ENCODE measurements around the gene PARN. TPM values are rescaled to one million over a fixed set of nuclear protein-coding genes. Genes with fewer than 3 reads are reported as not detected.
"Not testable (repeated sequence)": the region's sequence is repeated elsewhere in the genome, so short reads cannot be mapped to it uniquely, and the experiment has no call there.

PARN gene
- total RNA-seq, 4 donors from 2014 or later, result 34.1 to 50.0 (median 40.3) TPM

DNA sequence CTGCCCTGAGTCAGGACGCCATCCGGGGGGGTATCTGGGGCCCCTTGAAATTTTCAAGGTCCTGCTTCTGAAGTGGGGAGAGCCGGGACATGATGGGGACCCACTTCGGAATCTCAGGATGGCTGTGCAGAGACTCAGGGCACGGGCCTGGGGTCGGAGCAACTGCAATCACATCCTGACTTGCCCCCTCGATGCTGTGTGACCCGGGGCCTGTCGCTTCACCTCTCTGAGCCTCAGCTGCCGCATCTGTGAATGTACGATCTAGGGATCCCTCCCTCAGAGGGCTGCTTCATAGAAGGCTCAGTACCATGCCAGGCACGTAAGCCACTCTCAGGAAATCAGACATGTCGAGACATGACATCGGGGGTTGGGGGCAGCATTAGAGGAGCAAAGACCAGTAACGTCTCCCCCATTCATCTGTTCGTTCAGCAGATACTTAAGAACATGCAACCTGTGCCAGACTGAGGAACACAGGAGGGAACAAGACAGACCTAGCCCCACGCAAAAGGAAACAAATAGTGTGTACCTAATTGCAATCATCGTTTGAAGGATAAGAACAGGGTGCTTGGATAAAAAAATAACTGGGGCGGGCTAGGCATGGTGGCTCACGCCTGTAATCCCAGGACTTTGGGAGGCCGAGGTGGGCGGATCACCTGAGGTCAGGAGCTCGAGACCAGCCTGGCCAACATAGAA lies 229.6 kb downstream of the PARN start:
- intact Hi-C loops (cut with DNase I; ENCODE audit: low total_unique reads), result no loop called here
- Histone ChIP-seq H3K9me3 (no peaks in the 10 kb centered on the region), H3K4me1 (peaks cover 0 to 8% of the 10 kb centered on the region in 2 donors), H3K36me3 (no peaks in the 10 kb centered on the region), H3K27ac (no peak overlapping the region), H3K27me3 (no peaks in the 10 kb centered on the region), H3K4me3 (no peak overlapping the region)
- no peak for TF ChIP-seq POLR2A (IDR thresholded peaks at IDR 0.05)
- TF ChIP-seq, protein P1, sequence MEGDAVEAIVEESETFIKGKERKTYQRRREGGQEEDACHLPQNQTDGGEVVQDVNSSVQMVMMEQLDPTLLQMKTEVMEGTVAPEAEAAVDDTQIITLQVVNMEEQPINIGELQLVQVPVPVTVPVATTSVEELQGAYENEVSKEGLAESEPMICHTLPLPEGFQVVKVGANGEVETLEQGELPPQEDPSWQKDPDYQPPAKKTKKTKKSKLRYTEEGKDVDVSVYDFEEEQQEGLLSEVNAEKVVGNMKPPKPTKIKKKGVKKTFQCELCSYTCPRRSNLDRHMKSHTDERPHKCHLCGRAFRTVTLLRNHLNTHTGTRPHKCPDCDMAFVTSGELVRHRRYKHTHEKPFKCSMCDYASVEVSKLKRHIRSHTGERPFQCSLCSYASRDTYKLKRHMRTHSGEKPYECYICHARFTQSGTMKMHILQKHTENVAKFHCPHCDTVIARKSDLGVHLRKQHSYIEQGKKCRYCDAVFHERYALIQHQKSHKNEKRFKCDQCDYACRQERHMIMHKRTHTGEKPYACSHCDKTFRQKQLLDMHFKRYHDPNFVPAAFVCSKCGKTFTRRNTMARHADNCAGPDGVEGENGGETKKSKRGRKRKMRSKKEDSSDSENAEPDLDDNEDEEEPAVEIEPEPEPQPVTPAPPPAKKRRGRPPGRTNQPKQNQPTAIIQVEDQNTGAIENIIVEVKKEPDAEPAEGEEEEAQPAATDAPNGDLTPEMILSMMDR (IDR thresholded peaks at IDR 0.05), result no peak
- no peak for DNase-seq

DNA sequence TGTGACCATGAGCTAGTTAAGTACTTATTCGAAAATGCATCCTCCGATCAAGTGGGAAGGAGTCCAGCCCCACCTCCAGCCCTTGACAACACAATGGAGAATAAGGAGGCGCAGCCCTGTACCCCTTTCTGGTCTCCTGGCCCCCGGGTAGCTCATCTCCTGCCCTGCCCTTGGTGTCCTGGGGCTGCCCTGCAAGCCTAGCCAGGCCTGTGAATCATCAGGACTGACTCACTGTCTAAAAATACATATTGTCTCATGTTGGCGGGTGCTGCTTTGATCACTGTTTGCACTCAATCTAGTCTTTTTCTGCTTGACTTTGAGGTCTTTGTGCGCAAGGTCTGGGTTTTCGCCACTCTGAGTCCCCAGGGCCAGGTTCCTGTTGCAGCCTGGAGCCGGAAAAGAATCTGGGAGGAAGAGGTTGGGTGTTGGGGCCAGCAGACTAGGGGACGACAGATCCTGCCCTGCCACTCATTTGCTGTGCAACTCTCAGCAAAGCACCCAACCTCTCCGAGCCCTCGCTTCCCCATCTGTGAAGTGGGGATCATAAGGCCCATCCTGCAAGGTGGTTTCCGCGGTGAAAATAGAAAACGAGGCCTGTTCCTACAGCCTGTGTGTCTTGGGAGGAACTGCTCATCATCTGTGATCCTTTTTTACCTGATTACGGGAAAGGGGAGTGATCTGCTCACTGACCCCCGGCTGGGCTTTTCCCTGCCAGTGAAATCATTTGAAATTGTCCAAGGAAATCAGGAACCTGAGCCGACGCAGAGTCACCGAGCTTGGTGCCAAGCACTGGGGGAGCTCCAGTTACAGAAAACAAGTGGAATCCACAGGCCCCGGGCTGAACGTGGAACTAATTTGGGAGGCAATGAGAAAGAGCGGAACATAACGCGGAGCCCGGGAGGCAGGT lies 230.4 kb downstream of the PARN start:
- DNase-seq, result peak in 1 of 2 donors; percentile 34
- peak overlapping the region; percentile 58 to 62 for H3K27ac ChIP-seq
- no peak for TF ChIP-seq POLR2A (IDR thresholded peaks at IDR 0.05)
- TF ChIP-seq, protein P1 (IDR thresholded peaks at IDR 0.05), result no peak
- H3K36me3 ChIP-seq, result no peaks in the 10 kb centered on the region
- no peaks in the 10 kb centered on the region for H3K9me3 ChIP-seq
- H3K4me1 ChIP-seq, result peaks cover 0 to 8% of the 10 kb centered on the region in 2 donors
- intact Hi-C loops (cut with DNase I; ENCODE audit: low total_unique reads), result no loop called here
- no peak overlapping the region for H3K4me3 ChIP-seq
- no peaks in the 10 kb centered on the region for H3K27me3 ChIP-seq

DNA sequence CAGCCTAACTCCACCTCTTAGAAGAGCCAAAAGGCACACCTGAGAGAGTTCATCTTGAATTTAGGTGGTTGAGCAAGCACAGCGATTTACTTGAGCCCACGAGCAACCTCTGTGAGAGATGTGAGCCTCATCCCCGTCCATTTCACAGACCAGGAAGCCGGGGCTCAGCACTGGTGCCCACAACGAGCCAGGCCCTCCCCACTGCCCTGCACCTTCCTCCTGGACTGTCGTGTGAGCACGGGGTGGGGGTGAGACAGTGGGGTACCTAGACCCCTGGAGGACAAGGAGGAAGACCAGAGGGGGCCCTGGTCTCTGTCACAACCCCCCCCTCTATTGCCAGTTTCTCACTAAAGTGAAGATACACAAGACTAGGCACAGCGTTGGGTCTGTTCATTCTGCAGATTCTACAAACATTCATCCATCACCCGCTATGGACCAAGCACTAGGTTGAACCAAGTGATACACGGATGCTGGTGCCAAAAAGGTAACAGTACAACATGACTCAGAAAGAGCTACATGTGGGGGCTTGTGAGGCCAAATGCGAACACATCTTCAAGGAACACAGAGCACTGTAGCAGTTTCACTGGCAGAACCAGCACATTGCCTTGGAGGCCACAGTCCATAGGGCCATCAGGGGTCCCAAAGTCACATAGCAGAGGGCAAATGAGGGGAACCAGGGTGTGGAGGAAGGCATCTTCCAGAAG lies 231.9 kb downstream of the PARN start:
- Histone ChIP-seq H3K4me1 (peaks cover 0 to 8% of the 10 kb centered on the region in 2 donors), H3K27me3 (no peaks in the 10 kb centered on the region), H3K27ac (no peak overlapping the region), H3K36me3 (no peaks in the 10 kb centered on the region), H3K4me3 (no peak overlapping the region), H3K9me3 (no peaks in the 10 kb centered on the region)
- intact Hi-C loops (cut with DNase I; ENCODE audit: low total_unique reads), result no loop called here
- DNase-seq, result no peak
- TF ChIP-seq, protein P1 (IDR thresholded peaks at IDR 0.05), result no peak
- TF ChIP-seq POLR2A (IDR thresholded peaks at IDR 0.05), result no peak

DNA sequence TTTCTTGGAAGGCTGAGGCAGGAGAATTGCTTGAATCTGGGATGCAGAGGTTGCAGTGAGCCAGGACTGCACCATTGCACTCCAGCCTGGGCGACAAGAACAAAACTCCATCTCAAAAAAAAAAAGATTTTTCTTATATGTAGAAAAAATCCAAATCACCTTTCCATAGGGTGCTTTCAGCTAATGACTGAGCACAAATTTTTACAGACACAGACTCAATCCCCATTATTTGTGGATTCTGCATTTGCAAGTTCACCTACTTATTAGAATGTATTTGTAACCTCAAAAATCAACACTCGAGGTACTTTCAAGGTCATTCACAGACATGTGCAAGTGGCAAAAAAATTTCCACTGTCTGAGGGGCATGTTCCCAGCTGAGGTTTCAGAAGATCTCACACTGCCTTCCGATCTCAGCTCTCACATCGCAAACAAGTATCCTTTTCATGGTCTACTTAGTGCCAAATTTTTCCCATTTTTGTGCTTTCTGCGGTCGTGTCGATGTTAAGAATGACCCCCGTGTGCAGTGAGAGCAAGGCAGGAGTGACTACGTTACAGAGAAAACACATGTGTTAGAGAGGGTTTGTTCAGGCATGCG lies 234.3 kb downstream of the PARN start:
- H3K9me3 ChIP-seq; intact Hi-C loops (cut with DNase I; ENCODE audit: low total_unique reads); H3K36me3 ChIP-seq: not testable (repeated sequence)

DNA sequence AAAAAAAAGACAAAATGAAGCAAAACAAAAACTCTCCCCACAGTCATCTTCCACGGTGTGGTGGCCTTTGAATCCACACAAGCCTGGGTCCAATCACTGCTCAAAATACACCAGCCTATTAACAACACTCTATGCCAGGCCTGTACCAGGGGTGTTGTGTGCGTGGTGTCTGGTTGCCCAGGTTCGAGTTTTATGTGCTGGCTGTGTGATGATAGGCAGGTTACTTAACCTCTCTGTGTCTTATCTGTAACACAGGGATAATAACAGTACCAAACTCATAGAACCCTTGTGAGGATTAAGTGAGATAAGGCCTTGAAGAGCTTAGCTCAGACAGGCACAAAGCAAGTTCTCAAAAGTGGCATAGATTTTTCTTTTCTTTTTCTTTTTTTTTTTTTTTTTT lies 235.2 kb downstream of the PARN start:
- Histone ChIP-seq H3K4me1 (peaks cover 0 to 3% of the 10 kb centered on the region in 2 donors), H3K27ac (no peak overlapping the region), H3K9me3 (no peaks in the 10 kb centered on the region), H3K4me3 (no peak overlapping the region), H3K36me3 (no peaks in the 10 kb centered on the region), H3K27me3 (no peaks in the 10 kb centered on the region)
- intact Hi-C loops (cut with DNase I; ENCODE audit: low total_unique reads), result no loop called here
- TF ChIP-seq POLR2A (IDR thresholded peaks at IDR 0.05), result no peak
- DNase-seq, result no peak

More for the DNA sequence above, 234.3 kb downstream of the PARN start:
- not testable (repeated sequence) for H3K4me1 ChIP-seq, DNase-seq, H3K4me3 ChIP-seq, H3K27me3 ChIP-seq, H3K27ac ChIP-seq
